Measurements from ENCODE around the gene FBXL16.

Gene FBXL16

GRCh38 chr16:662597-662996 is 43.0 kb downstream of the FBXL16 start:
- no peak overlapping the region for H3K4me3 Mint-ChIP-seq

DNA sequence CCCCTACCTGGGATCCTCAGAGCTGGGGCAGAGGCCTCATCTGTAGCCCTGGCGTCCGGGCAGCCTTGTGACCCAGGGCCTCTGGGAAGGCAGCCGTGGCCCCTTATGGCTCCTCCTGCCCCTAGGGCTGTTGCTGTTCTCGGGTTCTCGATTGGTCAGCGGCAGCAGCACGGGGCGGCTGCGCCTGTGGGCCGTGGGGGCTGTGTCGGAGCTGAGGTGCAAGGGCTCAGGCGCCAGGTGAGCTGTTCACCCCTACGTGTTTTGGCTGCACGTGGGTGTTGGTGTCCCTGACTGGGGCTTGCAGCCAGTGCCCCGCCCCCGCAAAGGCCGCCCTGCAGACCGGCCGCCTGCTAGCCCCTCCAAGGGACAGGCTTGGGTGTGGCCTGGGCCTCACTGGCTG is 43.5 kb downstream of the FBXL16 start:
- Mint-ChIP-seq H3K36me3 (peaks cover 6% of the 10 kb centered on the region), H3K4me3 (no peak overlapping the region), H3K4me1 (peaks cover 14% of the 10 kb centered on the region), H3K27me3 (no peaks in the 10 kb centered on the region), H3K9me3 (no peaks in the 10 kb centered on the region), H3K27ac (no peak overlapping the region)
- no peak for ATAC-seq

More at GRCh38 chr16:662597-662996, 43.0 kb downstream of the FBXL16 start:
- no peak for ATAC-seq
- no peak overlapping the region for H3K27ac Mint-ChIP-seq
- no peaks in the 10 kb centered on the region for H3K27me3 Mint-ChIP-seq
- H3K36me3 Mint-ChIP-seq, result peaks cover 6% of the 10 kb centered on the region
- no peaks in the 10 kb centered on the region for H3K9me3 Mint-ChIP-seq
- H3K4me1 Mint-ChIP-seq, result peaks cover 14% of the 10 kb centered on the region

GRCh38 chr16:661184-661821 is 44.3 kb downstream of the FBXL16 start:
- Mint-ChIP-seq H3K27me3 (no peaks in the 10 kb centered on the region), H3K4me3 (no peak overlapping the region), H3K9me3 (no peaks in the 10 kb centered on the region), H3K36me3 (peaks cover 6% of the 10 kb centered on the region), H3K27ac (peak overlapping the region; percentile 74), H3K4me1 (peaks cover 14% of the 10 kb centered on the region)
- peak; percentile 22 for ATAC-seq

- H3K9me3 Mint-ChIP-seq, result no peaks in the 10 kb centered on the region
- H3K27ac Mint-ChIP-seq, result peak overlapping the region; percentile 74
- no peaks in the 10 kb centered on the region for H3K27me3 Mint-ChIP-seq
Measured at GRCh38 chr16:660459-661183, 45.0 kb downstream of the FBXL16 start.

DNA sequence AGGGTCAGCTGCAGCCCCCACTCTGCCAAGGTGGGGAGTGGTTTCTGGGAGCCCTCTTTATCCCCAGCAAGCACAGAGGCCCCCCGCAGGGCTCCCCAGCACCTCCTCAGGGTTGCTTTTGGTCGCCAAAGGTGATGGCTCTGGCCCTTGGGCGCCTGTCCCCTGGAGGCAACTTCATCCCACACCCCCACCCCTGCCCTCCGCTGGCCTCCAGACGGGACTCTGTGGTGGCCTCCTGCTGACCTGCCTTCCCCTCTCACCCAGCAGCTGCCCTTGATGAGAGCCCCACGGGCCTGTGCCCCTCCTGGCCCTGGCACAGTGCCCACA is 45.5 kb downstream of the FBXL16 start:
- Mint-ChIP-seq H3K4me1 (peaks cover 14% of the 10 kb centered on the region), H3K27me3 (no peaks in the 10 kb centered on the region), H3K4me3 (no peak overlapping the region), H3K9me3 (no peaks in the 10 kb centered on the region), H3K36me3 (peaks cover 6% of the 10 kb centered on the region), H3K27ac (peak overlapping the region; percentile 74)
- no peak for ATAC-seq

More at GRCh38 chr16:660459-661183, 45.0 kb downstream of the FBXL16 start:
- Mint-ChIP-seq H3K4me1 (peaks cover 14% of the 10 kb centered on the region), H3K36me3 (peaks cover 6% of the 10 kb centered on the region), H3K4me3 (peak overlapping the region; percentile 45)
- ATAC-seq, result peak; percentile 70

- Mint-ChIP-seq H3K27ac (no peak overlapping the region), H3K36me3 (peaks cover 6% of the 10 kb centered on the region), H3K4me3 (no peak overlapping the region), H3K9me3 (no peaks in the 10 kb centered on the region), H3K4me1 (peaks cover 14% of the 10 kb centered on the region), H3K27me3 (no peaks in the 10 kb centered on the region)
- no peak for ATAC-seq
Measured at GRCh38 chr16:659618-660017, 46.0 kb downstream of the FBXL16 start.

GRCh38 chr16:658679-659571 is 46.7 kb downstream of the FBXL16 start:
- H3K27me3 Mint-ChIP-seq, result no peaks in the 10 kb centered on the region
- H3K27ac Mint-ChIP-seq, result no peak overlapping the region
- ATAC-seq, result no peak
- H3K4me3 Mint-ChIP-seq, result no peak overlapping the region
- H3K36me3 Mint-ChIP-seq, result peaks cover 6% of the 10 kb centered on the region
- H3K9me3 Mint-ChIP-seq, result no peaks in the 10 kb centered on the region
- peaks cover 14% of the 10 kb centered on the region for H3K4me1 Mint-ChIP-seq

DNA sequence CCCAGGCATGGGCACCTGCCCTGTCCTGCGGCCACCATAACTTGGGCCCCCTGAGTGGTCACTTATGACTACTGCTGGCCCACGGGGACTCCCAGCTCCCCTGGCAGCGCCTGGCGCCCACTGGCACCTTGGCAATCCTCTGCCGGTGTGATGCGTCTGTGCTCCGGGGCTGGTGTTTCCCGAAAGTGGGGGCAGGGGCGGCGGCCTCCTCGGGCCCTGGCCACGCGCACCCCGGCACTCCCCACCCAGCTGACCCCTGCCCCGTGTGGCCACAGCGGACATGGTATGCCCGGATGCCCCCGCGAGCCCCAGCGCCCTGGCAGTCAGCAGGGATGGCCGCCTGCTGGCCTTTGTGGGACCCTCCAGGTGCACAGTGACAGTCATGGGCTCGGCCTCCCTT is 48.1 kb downstream of the FBXL16 start:
- Mint-ChIP-seq H3K4me3 (no peak overlapping the region), H3K36me3 (peaks cover 6% of the 10 kb centered on the region), H3K9me3 (no peaks in the 10 kb centered on the region), H3K27ac (no peak overlapping the region), H3K27me3 (no peaks in the 10 kb centered on the region), H3K4me1 (peaks cover 14% of the 10 kb centered on the region)
- ATAC-seq, result no peak

DNA sequence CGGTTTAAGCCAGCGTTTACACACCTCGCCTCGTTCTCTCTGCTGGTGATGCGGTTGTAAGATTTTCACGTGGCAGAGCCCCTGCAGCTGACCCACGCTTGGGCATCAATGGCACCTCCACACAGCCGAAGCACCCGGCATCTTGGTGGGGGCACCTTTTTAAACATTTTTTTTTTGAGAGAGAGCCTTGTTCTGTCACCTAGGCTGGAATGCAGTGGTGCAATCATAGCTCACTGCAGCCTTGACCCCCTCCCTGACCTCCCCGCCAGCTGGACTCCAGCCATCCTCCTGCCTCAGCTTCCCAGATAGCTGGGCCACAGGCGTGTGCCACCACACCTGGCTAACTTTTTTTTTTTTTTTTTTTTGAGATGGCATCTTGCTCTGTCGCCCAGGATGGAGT is 51.6 kb downstream of the FBXL16 start:
- peaks cover 6% of the 10 kb centered on the region for H3K4me1 Mint-ChIP-seq
- H3K27me3 Mint-ChIP-seq, result no peaks in the 10 kb centered on the region
- no peak for ATAC-seq
- no peaks in the 10 kb centered on the region for H3K9me3 Mint-ChIP-seq
- peaks cover 4% of the 10 kb centered on the region for H3K36me3 Mint-ChIP-seq
- no peak overlapping the region for H3K4me3 Mint-ChIP-seq
- H3K27ac Mint-ChIP-seq, result no peak overlapping the region

- Mint-ChIP-seq H3K9me3 (no peaks in the 10 kb centered on the region), H3K4me3 (no peak overlapping the region), H3K4me1 (peaks cover 16% of the 10 kb centered on the region), H3K36me3 (no peaks in the 10 kb centered on the region), H3K27ac (no peak overlapping the region), H3K27me3 (no peaks in the 10 kb centered on the region)
- ATAC-seq, result no peak
Measured at GRCh38 chr16:652454-653305, 52.9 kb downstream of the FBXL16 start.

GRCh38 chr16:651844-652243 is 53.8 kb downstream of the FBXL16 start:
- Mint-ChIP-seq H3K27ac (no peak overlapping the region), H3K4me3 (no peak overlapping the region), H3K27me3 (no peaks in the 10 kb centered on the region), H3K36me3 (no peaks in the 10 kb centered on the region), H3K4me1 (peaks cover 25% of the 10 kb centered on the region), H3K9me3 (no peaks in the 10 kb centered on the region)
- ATAC-seq, result no peak

GRCh38 chr16:649631-650030 is 56.0 kb downstream of the FBXL16 start:
- Mint-ChIP-seq H3K4me1 (peaks cover 45% of the 10 kb centered on the region), H3K27me3 (no peaks in the 10 kb centered on the region), H3K9me3 (no peaks in the 10 kb centered on the region), H3K36me3 (peaks cover 2% of the 10 kb centered on the region), H3K27ac (no peak overlapping the region), H3K4me3 (peak overlapping the region; percentile 69)
- ATAC-seq, result peak; percentile 1

DNA sequence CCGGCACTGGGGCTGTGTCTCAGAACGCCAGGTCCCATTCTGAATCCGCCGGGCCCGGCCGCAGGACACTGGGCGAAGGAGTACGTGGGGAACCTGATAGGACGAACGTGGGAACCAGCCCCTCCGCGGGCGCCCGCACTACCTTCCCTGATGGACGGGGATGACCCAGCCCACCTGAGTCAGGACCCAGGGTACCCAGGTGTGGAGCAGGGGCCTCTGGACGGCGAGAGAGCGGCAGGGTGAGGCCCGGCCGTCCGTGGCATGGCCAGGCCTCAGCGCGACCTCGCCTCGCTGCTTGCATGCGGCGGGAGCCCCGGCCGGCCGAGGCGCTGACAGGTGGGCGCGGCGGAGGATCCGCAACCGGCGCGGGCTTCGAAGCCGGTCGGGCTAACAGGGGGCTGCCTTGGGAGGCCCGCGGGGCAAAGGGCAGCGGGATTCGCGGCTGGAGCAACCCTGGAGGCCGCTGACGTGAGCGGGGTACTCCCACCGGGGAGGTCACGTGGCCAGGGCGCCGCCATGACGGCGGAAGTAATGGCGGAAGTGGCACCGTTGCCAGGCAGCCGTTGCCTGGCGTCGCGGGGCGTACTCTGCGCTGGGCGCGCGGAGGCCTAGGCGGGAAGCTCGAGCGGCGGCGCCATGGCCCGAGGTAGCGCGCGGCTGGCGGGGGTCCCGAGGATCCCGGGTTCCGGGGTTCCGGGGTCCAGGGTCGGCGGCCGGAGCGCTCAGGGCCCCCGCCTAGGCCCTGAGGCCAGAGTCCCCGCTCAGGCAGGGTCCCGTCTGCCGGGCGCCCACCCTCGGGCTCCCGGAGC is 56.6 kb downstream of the FBXL16 start, which contains the start of gene WDR90:
Gene WDR90, plus strand, starts transcription at position 585 of the 809 bp plus-strand sequence. Its CDS starts 52 bp downstream, at position 637.
- H3K4me1 Mint-ChIP-seq, result peaks cover 51% of the 10 kb centered on the region
- no peaks in the 10 kb centered on the region for H3K9me3 Mint-ChIP-seq
- no peaks in the 10 kb centered on the region for H3K27me3 Mint-ChIP-seq
- peaks cover 9% of the 10 kb centered on the region for H3K36me3 Mint-ChIP-seq
- H3K27ac Mint-ChIP-seq, result peak within 1 kb of the TSS; percentile 87
- H3K4me3 Mint-ChIP-seq, result peak within 1 kb of the TSS; percentile 87
- peak; percentile 90 for ATAC-seq
